ENCODE measurements around the gene TACR1. TPM values are rescaled to one million over a fixed set of nuclear protein-coding genes. Genes with fewer than 3 reads are reported as not detected.

The TACR1 gene
- total RNA-seq, 1 experiment from 2014 or later, result not detected

GRCh38 chr2:75108937-75109482 is 90.3 kb downstream of the TACR1 start:
- Histone ChIP-seq H3K9ac (ENCODE audit: low read length) (no peak overlapping the region), H3K4me3 (replicated peaks in 1 of 2; ENCODE audit: low read depth in 1 of 2, low read length in 2 of 2) (no peak overlapping the region), H3K4me1 (ENCODE audit: control insufficient read depth in 1 of 2, insufficient read depth in 2 of 2, low read length in 2 of 2) (no peaks in the 10 kb centered on the region), H3K36me3 (ENCODE audit: control insufficient read depth in 1 of 2, insufficient read depth in 2 of 2, low read length in 2 of 2) (no peaks in the 10 kb centered on the region), H2AFZ (ENCODE audit: low read depth, low read length, poor library complexity, severe bottlenecking) (no peak overlapping the region), H3K9me3 (ENCODE audit: control insufficient read depth in 1 of 2, insufficient read depth in 1 of 2, low read depth in 1 of 2, low read length in 2 of 2) (no peaks in the 10 kb centered on the region), H3K27me3 (ENCODE audit: insufficient read depth, low read length) (peaks cover 43% of the 10 kb centered on the region), H3K4me2 (ENCODE audit: low read length) (no peak overlapping the region), H4K20me1 (ENCODE audit: insufficient read depth) (peaks cover 4% of the 10 kb centered on the region; the same call in 1 of the 2 replicates), H3K79me2 (ENCODE audit: insufficient read depth, low read length) (no peaks in the 10 kb centered on the region), H3K9me2 (ENCODE audit: insufficient read depth) (no peaks in the 10 kb centered on the region), H3K27ac (ENCODE audit: low read depth, low read length) (no peak overlapping the region)
- TF ChIP-seq CEBPB (IDR thresholded peaks at IDR 0.05; ENCODE audit: low read depth), result no peak
- no peak for TF ChIP-seq FOSL1 (IDR thresholded peaks at IDR 0.05; ENCODE audit: low read depth)
- no peak for TF ChIP-seq SIN3A (IDR thresholded peaks at IDR 0.05; ENCODE audit: low read depth)
- TF ChIP-seq ZFX (IDR thresholded peaks at IDR 0.05), result no peak
- TF ChIP-seq POLR2A (IDR thresholded peaks at IDR 0.05; ENCODE audit: borderline replicate concordance, extremely low read depth, insufficient read depth, insufficient read length), result no peak
- TF ChIP-seq JUND (IDR thresholded peaks at IDR 0.05), result no peak
- RAD21 ChIA-PET (ENCODE audit: low non-redundant PET in 1 of 2, low total read pairs in 2 of 2, uncharacterized antibody in 2 of 2, unreplicated experiment in 2 of 2), result no interaction called here
- DNase-seq (ENCODE audit: low read depth, low spot score), result no peak
- CTCF ChIA-PET, result interaction anchor here (1.0 kb wide), 1 partner anchor 9 kb away, joined by 3 read pairs; no protein-coding TSS in a partner anchor
- POLR2A ChIA-PET, result no interaction called here
- no peak for ATAC-seq
- BruUV-seq (replicated peaks), result no TSS peak
- intact Hi-C loops (cut with micrococcal nuclease), result no loop called here

- peaks cover 2 to 16% of the 10 kb centered on the region in 2 experiments; a peak in 2 of 4 replicates for H3K4me1 ChIP-seq (ENCODE audit: control insufficient read depth in 1 of 2, insufficient read depth in 2 of 2, low read length in 2 of 2)
- H3K9me2 ChIP-seq (ENCODE audit: insufficient read depth), result no peaks in the 10 kb centered on the region
- BruUV-seq (replicated peaks), result no TSS peak
- H3K4me2 ChIP-seq (ENCODE audit: low read length), result no peak overlapping the region
- no peak overlapping the region for H3K27ac ChIP-seq (ENCODE audit: low read depth, low read length)
- peaks cover 10% of the 10 kb centered on the region; the same call in 1 of the 2 replicates for H3K27me3 ChIP-seq (ENCODE audit: insufficient read depth, low read length)
- H4K20me1 ChIP-seq (ENCODE audit: insufficient read depth), result no peaks in the 10 kb centered on the region
- CTCF ChIA-PET, result no interaction called here
- H2AFZ ChIP-seq (ENCODE audit: low read depth, low read length, poor library complexity, severe bottlenecking), result no peak overlapping the region
- H3K79me2 ChIP-seq (ENCODE audit: insufficient read depth, low read length), result no peaks in the 10 kb centered on the region
- H3K9me3 ChIP-seq (ENCODE audit: control insufficient read depth in 1 of 2, insufficient read depth in 1 of 2, low read depth in 1 of 2, low read length in 2 of 2), result no peaks in the 10 kb centered on the region
- no peak for TF ChIP-seq CTCF (IDR thresholded peaks at IDR 0.05 in 2 of 3, conservative IDR thresholded peaks at IDR 0.05 in 1 of 3; ENCODE audit: borderline replicate concordance in 1 of 3, insufficient read depth in 1 of 3, low read depth in 2 of 3, low read length in 2 of 3)
- no peak for TF ChIP-seq SRF (IDR thresholded peaks at IDR 0.05; ENCODE audit: low read depth)
- TF ChIP-seq ZFX (IDR thresholded peaks at IDR 0.05), result no peak
- no peak for TF ChIP-seq CEBPB (IDR thresholded peaks at IDR 0.05; ENCODE audit: low read depth)
- no peak for TF ChIP-seq EZH2phosphoT487 (IDR thresholded peaks at IDR 0.05; ENCODE audit: borderline replicate concordance)
- ATAC-seq (no peak), DNase-seq (ENCODE audit: low read depth, low spot score) (no peak)
- H3K36me3 ChIP-seq (ENCODE audit: control insufficient read depth in 1 of 2, insufficient read depth in 2 of 2, low read length in 2 of 2), result no peaks in the 10 kb centered on the region
- H3K9ac ChIP-seq (ENCODE audit: low read length), result no peak overlapping the region
- POLR2A ChIA-PET, result no interaction called here
- no peak overlapping the region for H3K4me3 ChIP-seq (replicated peaks in 1 of 2; ENCODE audit: low read depth in 1 of 2, low read length in 2 of 2)
- intact Hi-C loops (cut with micrococcal nuclease), result no loop called here
- RAD21 ChIA-PET (ENCODE audit: low non-redundant PET in 1 of 2, low total read pairs in 2 of 2, uncharacterized antibody in 2 of 2, unreplicated experiment in 2 of 2), result no interaction called here
Observed at GRCh38 chr2:75102011-75102410, 97.3 kb downstream of the TACR1 start.

Measured in HCT116 (cell line).